GM23338 (cell line): ENCODE measurements around the gene DGLUCY. TPM values are rescaled to one million over a fixed set of nuclear protein-coding genes. Genes with fewer than 3 reads are reported as not detected.

Source experiments
- ATAC-seq: fragments of 200-7000 bp; cut with Tn5 transposase; 3 replicates; pipeline ENCODE4 v1.9.1; 2020
- DNase-seq: peaks from one replicate; pipeline ENCODE4 v3.0.0-alpha.2; 2015; ENCODE audit warnings: low spot score
- H2AFZ ChIP-seq: fragments of 200-600 bp; sonication (generic); 2 replicates; pipeline ENCODE4 v1.8.0; 2016; ENCODE audit warnings: antibody characterized with exemption, mild to moderate bottlenecking, moderate library complexity
- H3F3A ChIP-seq: fragments of 200-600 bp; sonication (generic); replicated peaks from 2 replicates; pipeline ENCODE4 v1.8.0; 2017; ENCODE audit warnings: antibody characterized with exemption, mixed run types, low read depth
- H3K27ac ChIP-seq: fragments of 200-600 bp; sonication (generic); 2 replicates; pipeline ENCODE4 v1.6.1; 2016; ENCODE audit warnings: low read depth
- H3K27me3 ChIP-seq: fragments of 200-600 bp; sonication (generic); 2 replicates; pipeline ENCODE4 v1.8.0; 2016; ENCODE audit warnings: mild to moderate bottlenecking, mixed run types, moderate library complexity; ENCODE audit not compliant: insufficient read depth
- H3K36me3 ChIP-seq: fragments of 200-600 bp; sonication (generic); 2 replicates; pipeline ENCODE4 v1.8.0; 2016; ENCODE audit warnings: mild to moderate bottlenecking; ENCODE audit not compliant: insufficient read depth
- H3K4me1 ChIP-seq: fragments of 200-600 bp; sonication (generic); 2 replicates; pipeline ENCODE4 v1.8.0; 2016; ENCODE audit warnings: mild to moderate bottlenecking, moderate library complexity; ENCODE audit not compliant: insufficient read depth
- H3K4me2 ChIP-seq: fragments of 200-600 bp; sonication (generic); 2 replicates; pipeline ENCODE4 v1.7.1; 2017; ENCODE audit warnings: mixed run types
- H3K4me3 ChIP-seq: fragments of 200-600 bp; sonication (generic); 2 replicates; pipeline ENCODE4 v1.6.1; 2016; ENCODE audit warnings: mixed run types
- H3K79me2 ChIP-seq: fragments of 200-600 bp; sonication (generic); replicated peaks from 2 replicates; pipeline ENCODE4 v1.8.0; 2017; ENCODE audit warnings: mild to moderate bottlenecking; ENCODE audit not compliant: insufficient read depth
- H3K9me2 ChIP-seq: fragments of 200-600 bp; sonication (generic); 2 replicates; pipeline ENCODE4 v1.8.0; 2017; ENCODE audit not compliant: insufficient read depth
- H4K20me1 ChIP-seq: fragments of 200-600 bp; sonication (generic); replicated peaks from 2 replicates; pipeline ENCODE4 v1.8.0; 2017; ENCODE audit warnings: mild to moderate bottlenecking; ENCODE audit not compliant: insufficient read depth
- H3K27ac Mint-ChIP-seq: 2 replicates; pipeline ENCODE4 v1.8.0; 2020; ENCODE audit warnings: inconsistent platforms, mild to moderate bottlenecking, moderate library complexity, mixed read lengths
- H3K27me3 Mint-ChIP-seq: 3 replicates; pipeline ENCODE4 v1.8.0; 2022; ENCODE audit warnings: low read depth, mild to moderate bottlenecking, moderate library complexity, mixed read lengths, inconsistent platforms; ENCODE audit not compliant: insufficient read depth, poor library complexity
- H3K36me3 Mint-ChIP-seq: 3 replicates; pipeline ENCODE4 v1.8.0; 2021; ENCODE audit warnings: low read depth, mild to moderate bottlenecking, inconsistent platforms, moderate library complexity, mixed read lengths
- H3K4me1 Mint-ChIP-seq: 3 replicates; pipeline ENCODE4 v1.8.0; 2020; ENCODE audit warnings: mild to moderate bottlenecking, inconsistent platforms, mixed read lengths
- H3K4me3 Mint-ChIP-seq: 3 replicates; pipeline ENCODE4 v1.8.0; 2021; ENCODE audit warnings: moderate library complexity, mild to moderate bottlenecking, inconsistent platforms, mixed read lengths
- H3K9me3 Mint-ChIP-seq: 3 replicates; pipeline ENCODE4 v1.8.0; 2020; ENCODE audit warnings: moderate library complexity, mild to moderate bottlenecking, inconsistent platforms, mixed read lengths
- CREB1 ChIP-seq: fragments of 250-450 bp; sonication (Bioruptor Pico); IDR thresholded peaks from 2 replicates; pipeline ENCODE4 v1.5.0; 2020; ENCODE audit warnings: low read depth, mild to moderate bottlenecking, moderate library complexity
- EZH2 ChIP-seq: fragments of 200-600 bp; sonication (generic); IDR thresholded peaks from one replicate; pipeline ENCODE4 v1.8.0; 2017; ENCODE audit warnings: antibody characterized with exemption, mild to moderate bottlenecking, low read depth; ENCODE audit not compliant: unreplicated experiment
- EZH2phosphoT487 ChIP-seq: fragments of 200-600 bp; sonication (generic); IDR thresholded peaks from one replicate; pipeline ENCODE4 v1.8.1; 2018; ENCODE audit warnings: antibody characterized with exemption; ENCODE audit not compliant: unreplicated experiment
- JUNB ChIP-seq: IDR thresholded peaks from one replicate; pipeline ENCODE4 v1.6.1; 2016; ENCODE audit warnings: antibody characterized with exemption; ENCODE audit not compliant: unreplicated experiment
- NANOG ChIP-seq: IDR thresholded peaks from 2 replicates; pipeline ENCODE4 v1.6.1; 2016; ENCODE audit warnings: antibody characterized with exemption, borderline replicate concordance
- POLR2AphosphoS5 ChIP-seq: IDR thresholded peaks from 2 replicates; pipeline ENCODE4 v1.6.1; 2016; ENCODE audit warnings: antibody characterized with exemption, low read depth
- STAT1 ChIP-seq: IDR thresholded peaks from one replicate; pipeline ENCODE4 v1.6.1; 2016; ENCODE audit warnings: antibody characterized with exemption; ENCODE audit not compliant: unreplicated experiment
- ZNF114 ChIP-seq: fragments of 250-450 bp; sonication (Bioruptor Pico); IDR thresholded peaks from 2 replicates; pipeline ENCODE4 v1.5.0; 2020; ENCODE audit warnings: mild to moderate bottlenecking, moderate library complexity
- polyA plus RNA-seq: library from polyadenylated mRNA; unstranded; fragments of >200 nt; fragmentation: Nextera tagmentation; extraction: Ambion mirVana; gene quantifications from 2 replicates; pipeline ENCODE4 v1.2.1, GENCODE V29; 2016
- total RNA-seq: library from RNA; depleted of rRNA; stranded (reverse); fragments of >200 nt; shearing (Covaris generic); gene quantifications from 2 replicates; pipeline ENCODE4 v1.2.3, GENCODE V29; 2014
- TF ChIP-seq, protein P1 (sequence below): IDR thresholded peaks from 2 replicates; pipeline ENCODE4 v1.6.1; 2016; ENCODE audit warnings: antibody characterized with exemption
- TF ChIP-seq, protein P2 (sequence below): IDR thresholded peaks from one replicate; pipeline ENCODE4 v1.6.1; 2018; ENCODE audit warnings: antibody characterized with exemption; ENCODE audit not compliant: unreplicated experiment
- TF ChIP-seq, protein P3 (sequence below): fragments of 250-450 bp; sonication (Bioruptor Pico); IDR thresholded peaks from 2 replicates; pipeline ENCODE4 v1.5.0; 2020; ENCODE audit warnings: mild to moderate bottlenecking, moderate library complexity
- TF ChIP-seq, protein P4 (sequence below), 2 experiments: fragments of 200-600 bp in 1 of 2; sonication (generic) in 1 of 2; conservative IDR thresholded peaks; 2 replicates each; pipeline versions ENCODE4 v1.5.1 to v1.6.1; 2016 to 2017; ENCODE audit warnings: antibody characterized with exemption in 2 of 2, low read depth in 2 of 2, mild to moderate bottlenecking in 2 of 2, moderate library complexity in 1 of 2

DGLUCY gene
- total and polyA plus RNA-seq, 2 experiments from 2014 or later, result 14.6 to 31.6 TPM

DNA sequence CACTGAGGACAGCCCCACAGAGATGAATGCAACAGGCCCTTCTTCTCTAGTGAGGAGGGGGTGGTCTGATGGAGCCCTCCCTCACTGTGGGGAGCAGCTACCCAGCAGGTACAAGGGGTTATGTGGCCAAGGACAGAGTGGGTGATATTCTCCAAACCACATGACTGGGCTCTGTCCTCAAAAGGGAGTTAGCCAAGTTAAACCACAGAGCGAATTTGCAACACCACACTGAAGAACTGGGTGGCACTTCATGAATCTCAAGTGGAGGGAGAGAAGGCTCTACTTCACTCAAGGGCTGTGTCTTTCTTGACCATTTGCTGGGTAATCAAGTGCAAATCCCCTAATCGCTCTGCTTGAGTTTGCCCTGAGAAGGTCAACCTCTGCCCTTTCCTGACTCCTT, 118.2 kb downstream of the DGLUCY start:
- Histone ChIP-seq H3F3A (no peaks in the 10 kb centered on the region), H3K27ac (no peak overlapping the region), H3K9me2 (peaks cover 5% of the 10 kb centered on the region; the same call in 1 of the 2 replicates), H3K79me2 (no peaks in the 10 kb centered on the region), H2AFZ (no peak overlapping the region), H3K27me3 (no peaks in the 10 kb centered on the region), H3K36me3 (no peaks in the 10 kb centered on the region), H3K4me3 (no peak overlapping the region), H3K4me1 (peaks cover 14% of the 10 kb centered on the region; the same call in 1 of the 2 replicates), H4K20me1 (no peaks in the 10 kb centered on the region; the same call in 1 of the 2 replicates), H3K4me2 (no peak overlapping the region)
- Mint-ChIP-seq H3K4me3 (no peak overlapping the region), H3K9me3 (peaks cover 24% of the 10 kb centered on the region), H3K27ac (no peak overlapping the region), H3K27me3 (peaks cover 10% of the 10 kb centered on the region), H3K36me3 (peaks cover 23% of the 10 kb centered on the region), H3K4me1 (peaks cover 14% of the 10 kb centered on the region)
- TF ChIP-seq, protein P1, sequence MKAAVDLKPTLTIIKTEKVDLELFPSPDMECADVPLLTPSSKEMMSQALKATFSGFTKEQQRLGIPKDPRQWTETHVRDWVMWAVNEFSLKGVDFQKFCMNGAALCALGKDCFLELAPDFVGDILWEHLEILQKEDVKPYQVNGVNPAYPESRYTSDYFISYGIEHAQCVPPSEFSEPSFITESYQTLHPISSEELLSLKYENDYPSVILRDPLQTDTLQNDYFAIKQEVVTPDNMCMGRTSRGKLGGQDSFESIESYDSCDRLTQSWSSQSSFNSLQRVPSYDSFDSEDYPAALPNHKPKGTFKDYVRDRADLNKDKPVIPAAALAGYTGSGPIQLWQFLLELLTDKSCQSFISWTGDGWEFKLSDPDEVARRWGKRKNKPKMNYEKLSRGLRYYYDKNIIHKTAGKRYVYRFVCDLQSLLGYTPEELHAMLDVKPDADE, result no peak
- no peak for TF ChIP-seq ZNF114 (CRISPR knock-in tag)
- TF ChIP-seq CREB1, result no peak
- TF ChIP-seq, protein P2, sequence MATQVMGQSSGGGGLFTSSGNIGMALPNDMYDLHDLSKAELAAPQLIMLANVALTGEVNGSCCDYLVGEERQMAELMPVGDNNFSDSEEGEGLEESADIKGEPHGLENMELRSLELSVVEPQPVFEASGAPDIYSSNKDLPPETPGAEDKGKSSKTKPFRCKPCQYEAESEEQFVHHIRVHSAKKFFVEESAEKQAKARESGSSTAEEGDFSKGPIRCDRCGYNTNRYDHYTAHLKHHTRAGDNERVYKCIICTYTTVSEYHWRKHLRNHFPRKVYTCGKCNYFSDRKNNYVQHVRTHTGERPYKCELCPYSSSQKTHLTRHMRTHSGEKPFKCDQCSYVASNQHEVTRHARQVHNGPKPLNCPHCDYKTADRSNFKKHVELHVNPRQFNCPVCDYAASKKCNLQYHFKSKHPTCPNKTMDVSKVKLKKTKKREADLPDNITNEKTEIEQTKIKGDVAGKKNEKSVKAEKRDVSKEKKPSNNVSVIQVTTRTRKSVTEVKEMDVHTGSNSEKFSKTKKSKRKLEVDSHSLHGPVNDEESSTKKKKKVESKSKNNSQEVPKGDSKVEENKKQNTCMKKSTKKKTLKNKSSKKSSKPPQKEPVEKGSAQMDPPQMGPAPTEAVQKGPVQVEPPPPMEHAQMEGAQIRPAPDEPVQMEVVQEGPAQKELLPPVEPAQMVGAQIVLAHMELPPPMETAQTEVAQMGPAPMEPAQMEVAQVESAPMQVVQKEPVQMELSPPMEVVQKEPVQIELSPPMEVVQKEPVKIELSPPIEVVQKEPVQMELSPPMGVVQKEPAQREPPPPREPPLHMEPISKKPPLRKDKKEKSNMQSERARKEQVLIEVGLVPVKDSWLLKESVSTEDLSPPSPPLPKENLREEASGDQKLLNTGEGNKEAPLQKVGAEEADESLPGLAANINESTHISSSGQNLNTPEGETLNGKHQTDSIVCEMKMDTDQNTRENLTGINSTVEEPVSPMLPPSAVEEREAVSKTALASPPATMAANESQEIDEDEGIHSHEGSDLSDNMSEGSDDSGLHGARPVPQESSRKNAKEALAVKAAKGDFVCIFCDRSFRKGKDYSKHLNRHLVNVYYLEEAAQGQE, result no peak
- TF ChIP-seq NANOG, result no peak
- TF ChIP-seq, protein P3, sequence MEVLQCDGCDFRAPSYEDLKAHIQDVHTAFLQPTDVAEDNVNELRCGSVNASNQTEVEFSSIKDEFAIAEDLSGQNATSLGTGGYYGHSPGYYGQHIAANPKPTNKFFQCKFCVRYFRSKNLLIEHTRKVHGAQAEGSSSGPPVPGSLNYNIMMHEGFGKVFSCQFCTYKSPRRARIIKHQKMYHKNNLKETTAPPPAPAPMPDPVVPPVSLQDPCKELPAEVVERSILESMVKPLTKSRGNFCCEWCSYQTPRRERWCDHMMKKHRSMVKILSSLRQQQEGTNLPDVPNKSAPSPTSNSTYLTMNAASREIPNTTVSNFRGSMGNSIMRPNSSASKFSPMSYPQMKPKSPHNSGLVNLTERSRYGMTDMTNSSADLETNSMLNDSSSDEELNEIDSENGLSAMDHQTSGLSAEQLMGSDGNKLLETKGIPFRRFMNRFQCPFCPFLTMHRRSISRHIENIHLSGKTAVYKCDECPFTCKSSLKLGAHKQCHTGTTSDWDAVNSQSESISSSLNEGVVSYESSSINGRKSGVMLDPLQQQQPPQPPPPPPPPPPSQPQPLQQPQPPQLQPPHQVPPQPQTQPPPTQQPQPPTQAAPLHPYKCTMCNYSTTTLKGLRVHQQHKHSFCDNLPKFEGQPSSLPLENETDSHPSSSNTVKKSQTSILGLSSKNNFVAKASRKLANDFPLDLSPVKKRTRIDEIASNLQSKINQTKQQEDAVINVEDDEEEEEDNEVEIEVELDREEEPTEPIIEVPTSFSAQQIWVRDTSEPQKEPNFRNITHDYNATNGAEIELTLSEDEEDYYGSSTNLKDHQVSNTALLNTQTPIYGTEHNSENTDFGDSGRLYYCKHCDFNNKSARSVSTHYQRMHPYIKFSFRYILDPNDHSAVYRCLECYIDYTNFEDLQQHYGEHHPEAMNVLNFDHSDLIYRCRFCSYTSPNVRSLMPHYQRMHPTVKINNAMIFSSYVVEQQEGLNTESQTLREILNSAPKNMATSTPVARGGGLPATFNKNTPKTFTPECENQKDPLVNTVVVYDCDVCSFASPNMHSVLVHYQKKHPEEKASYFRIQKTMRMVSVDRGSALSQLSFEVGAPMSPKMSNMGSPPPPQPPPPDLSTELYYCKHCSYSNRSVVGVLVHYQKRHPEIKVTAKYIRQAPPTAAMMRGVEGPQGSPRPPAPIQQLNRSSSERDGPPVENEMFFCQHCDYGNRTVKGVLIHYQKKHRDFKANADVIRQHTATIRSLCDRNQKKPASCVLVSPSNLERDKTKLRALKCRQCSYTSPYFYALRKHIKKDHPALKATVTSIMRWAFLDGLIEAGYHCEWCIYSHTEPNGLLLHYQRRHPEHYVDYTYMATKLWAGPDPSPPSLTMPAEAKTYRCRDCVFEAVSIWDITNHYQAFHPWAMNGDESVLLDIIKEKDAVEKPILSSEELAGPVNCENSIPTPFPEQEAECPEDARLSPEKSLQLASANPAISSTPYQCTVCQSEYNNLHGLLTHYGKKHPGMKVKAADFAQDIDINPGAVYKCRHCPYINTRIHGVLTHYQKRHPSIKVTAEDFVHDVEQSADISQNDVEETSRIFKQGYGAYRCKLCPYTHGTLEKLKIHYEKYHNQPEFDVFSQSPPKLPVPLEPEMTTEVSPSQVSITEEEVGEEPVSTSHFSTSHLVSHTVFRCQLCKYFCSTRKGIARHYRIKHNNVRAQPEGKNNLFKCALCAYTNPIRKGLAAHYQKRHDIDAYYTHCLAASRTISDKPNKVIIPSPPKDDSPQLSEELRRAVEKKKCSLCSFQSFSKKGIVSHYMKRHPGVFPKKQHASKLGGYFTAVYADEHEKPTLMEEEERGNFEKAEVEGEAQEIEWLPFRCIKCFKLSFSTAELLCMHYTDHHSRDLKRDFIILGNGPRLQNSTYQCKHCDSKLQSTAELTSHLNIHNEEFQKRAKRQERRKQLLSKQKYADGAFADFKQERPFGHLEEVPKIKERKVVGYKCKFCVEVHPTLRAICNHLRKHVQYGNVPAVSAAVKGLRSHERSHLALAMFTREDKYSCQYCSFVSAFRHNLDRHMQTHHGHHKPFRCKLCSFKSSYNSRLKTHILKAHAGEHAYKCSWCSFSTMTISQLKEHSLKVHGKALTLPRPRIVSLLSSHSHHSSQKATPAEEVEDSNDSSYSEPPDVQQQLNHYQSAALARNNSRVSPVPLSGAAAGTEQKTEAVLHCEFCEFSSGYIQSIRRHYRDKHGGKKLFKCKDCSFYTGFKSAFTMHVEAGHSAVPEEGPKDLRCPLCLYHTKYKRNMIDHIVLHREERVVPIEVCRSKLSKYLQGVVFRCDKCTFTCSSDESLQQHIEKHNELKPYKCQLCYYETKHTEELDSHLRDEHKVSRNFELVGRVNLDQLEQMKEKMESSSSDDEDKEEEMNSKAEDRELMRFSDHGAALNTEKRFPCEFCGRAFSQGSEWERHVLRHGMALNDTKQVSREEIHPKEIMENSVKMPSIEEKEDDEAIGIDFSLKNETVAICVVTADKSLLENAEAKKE (CRISPR knock-in tag), result no peak
- TF ChIP-seq, protein P4, sequence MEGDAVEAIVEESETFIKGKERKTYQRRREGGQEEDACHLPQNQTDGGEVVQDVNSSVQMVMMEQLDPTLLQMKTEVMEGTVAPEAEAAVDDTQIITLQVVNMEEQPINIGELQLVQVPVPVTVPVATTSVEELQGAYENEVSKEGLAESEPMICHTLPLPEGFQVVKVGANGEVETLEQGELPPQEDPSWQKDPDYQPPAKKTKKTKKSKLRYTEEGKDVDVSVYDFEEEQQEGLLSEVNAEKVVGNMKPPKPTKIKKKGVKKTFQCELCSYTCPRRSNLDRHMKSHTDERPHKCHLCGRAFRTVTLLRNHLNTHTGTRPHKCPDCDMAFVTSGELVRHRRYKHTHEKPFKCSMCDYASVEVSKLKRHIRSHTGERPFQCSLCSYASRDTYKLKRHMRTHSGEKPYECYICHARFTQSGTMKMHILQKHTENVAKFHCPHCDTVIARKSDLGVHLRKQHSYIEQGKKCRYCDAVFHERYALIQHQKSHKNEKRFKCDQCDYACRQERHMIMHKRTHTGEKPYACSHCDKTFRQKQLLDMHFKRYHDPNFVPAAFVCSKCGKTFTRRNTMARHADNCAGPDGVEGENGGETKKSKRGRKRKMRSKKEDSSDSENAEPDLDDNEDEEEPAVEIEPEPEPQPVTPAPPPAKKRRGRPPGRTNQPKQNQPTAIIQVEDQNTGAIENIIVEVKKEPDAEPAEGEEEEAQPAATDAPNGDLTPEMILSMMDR (conservative IDR thresholded peaks at IDR 0.05; ENCODE audit: low read depth in 2 of 2), result no peak
- TF ChIP-seq POLR2AphosphoS5, result no peak
- no peak for TF ChIP-seq JUNB
- TF ChIP-seq EZH2, result no peak
- TF ChIP-seq STAT1, result no peak
- no peak for TF ChIP-seq EZH2phosphoT487
- no peak for ATAC-seq
- no peak for DNase-seq
